H1 (cell line): Measurements from ENCODE around the gene FARS2. TPM values are rescaled to one million over a fixed set of nuclear protein-coding genes. Genes with fewer than 3 reads are reported as not detected.

Experiments used
- CTCF ChIA-PET: fragments of 300-600 bp; sonication (Branson Sonifier 250); formaldehyde crosslinking; loops from one replicate; lab custom pipeline; 2021; ENCODE audit not compliant: partially characterized antibody; lab: Charles Lee
- POLR2A ChIA-PET: fragments of 300-600 bp; sonication (Branson Sonifier 250); formaldehyde crosslinking; loops from one replicate; lab custom pipeline; 2021; ENCODE audit warnings: inconsistent platforms; ENCODE audit not compliant: partially characterized antibody; lab: Charles Lee
- DNase-seq, 2 experiments: peaks; one replicate each; pipeline versions ENCODE4 v3.0.0 to v3.0.0-alpha.2; 2010 to 2022; ENCODE audit warnings: low spot score in 2 of 2, low read depth in 1 of 2, mixed read lengths in 1 of 2
- FAIRE-seq: peaks from 2 replicates; lab custom pipeline; 2011; peaks lifted over from hg19 to GRCh38; lab: Jason Lieb, UNC
- H2AFZ ChIP-seq: 2 replicates; pipeline ENCODE4 v1.8.1; 2012; ENCODE audit warnings: low read length, inconsistent platforms
- H2AK5ac ChIP-seq: 2 replicates; pipeline ENCODE4 v1.6.1; 2013; ENCODE audit warnings: low read depth, low read length
- H2BK120ac ChIP-seq: replicated peaks from 2 replicates; pipeline ENCODE3; 2013; ENCODE audit warnings: low read depth, low read length, inconsistent platforms
- H2BK12ac ChIP-seq: 2 replicates; pipeline ENCODE4 v1.6.1; 2013; ENCODE audit warnings: low read depth, low read length
- H2BK15ac ChIP-seq: 2 replicates; pipeline ENCODE4 v1.6.1; 2013; ENCODE audit warnings: low read length
- H2BK20ac ChIP-seq: 2 replicates; pipeline ENCODE4 v1.6.1; 2013; ENCODE audit warnings: low read length
- H2BK5ac ChIP-seq: 2 replicates; pipeline ENCODE4 v1.6.1; 2013; ENCODE audit warnings: low read depth, low read length
- H3K14ac ChIP-seq: 2 replicates; pipeline ENCODE4 v1.6.1; 2013; ENCODE audit warnings: inconsistent platforms; ENCODE audit not compliant: insufficient read length
- H3K18ac ChIP-seq: 2 replicates; pipeline ENCODE4 v1.6.1; 2013; ENCODE audit warnings: low read length; ENCODE audit errors: extremely low read depth
- H3K23ac ChIP-seq: 2 replicates; pipeline ENCODE4 v1.6.1; 2013; ENCODE audit warnings: inconsistent platforms; ENCODE audit not compliant: insufficient read length
- H3K23me2 ChIP-seq: 2 replicates; pipeline ENCODE4 v1.6.1; 2013; ENCODE audit warnings: low read depth, low read length
- H3K27ac ChIP-seq: 2 replicates; pipeline ENCODE4 v1.6.1; 2011; ENCODE audit warnings: low read depth, low read length, inconsistent platforms
- H3K27me3 ChIP-seq, 4 experiments: replicated peaks in 1 of 4; 1 replicate in 1 of 4; 2 replicates in 3 of 4; pipeline versions ENCODE4 v1.6.1 to v1.8.1; 2011 to 2013; ENCODE audit warnings: low read length in 3 of 4, mild to moderate bottlenecking in 3 of 4, inconsistent platforms in 2 of 4, mixed read lengths in 2 of 4, moderate library complexity in 1 of 4; ENCODE audit not compliant: control insufficient read depth in 3 of 4, insufficient read depth in 3 of 4; ENCODE audit errors: extremely low read depth in 1 of 4
- H3K36me3 ChIP-seq, 4 experiments: 2 replicates each; pipeline versions ENCODE4 v1.6.1 to v1.8.1; 2011 to 2013; ENCODE audit warnings: mild to moderate bottlenecking in 4 of 4, low read length in 3 of 4, moderate library complexity in 2 of 4, control low read depth in 1 of 4, inconsistent platforms in 1 of 4; ENCODE audit not compliant: insufficient read depth in 4 of 4, control insufficient read depth in 2 of 4
- H3K4ac ChIP-seq: replicated peaks from 2 replicates; pipeline ENCODE3; 2013; ENCODE audit warnings: low read length, low read depth, mixed read lengths, inconsistent platforms; ENCODE audit not compliant: insufficient read length
- H3K4me1 ChIP-seq, 4 experiments: replicated peaks in 1 of 4; 1 replicate in 1 of 4; 2 replicates in 3 of 4; pipeline versions ENCODE4 v1.6.1 to v1.8.1; 2011 to 2013; ENCODE audit warnings: low read length in 3 of 4, inconsistent platforms in 2 of 4, mixed read lengths in 1 of 4; ENCODE audit not compliant: insufficient read depth in 4 of 4, control insufficient read depth in 3 of 4
- H3K4me2 ChIP-seq, 2 experiments: 2 replicates each; pipeline versions ENCODE4 v1.6.1 to v1.8.1; 2011 to 2013; ENCODE audit warnings: low read depth in 2 of 2, low read length in 2 of 2, control low read depth in 1 of 2, inconsistent platforms in 1 of 2, mild to moderate bottlenecking in 1 of 2; ENCODE audit not compliant: insufficient read depth in 1 of 2
- H3K4me3 ChIP-seq, 4 experiments: fragments of 200-600, 300-600 bp in 1 of 4; sonication (generic), shearing (Covaris generic), sonication (Bioruptor Twin) in 1 of 4; 2 replicates each; pipeline versions ENCODE4 v1.5.1 to v1.8.1; 2011 to 2016; ENCODE audit warnings: low read length in 4 of 4, low read depth in 3 of 4, control low read depth in 2 of 4, inconsistent platforms in 2 of 4, mild to moderate bottlenecking in 2 of 4, mixed read lengths in 1 of 4, moderate library complexity in 1 of 4; ENCODE audit not compliant: insufficient read depth in 2 of 4; ENCODE audit errors: extremely low read depth in 1 of 4
- H3K56ac ChIP-seq: replicated peaks from 2 replicates; pipeline ENCODE3; 2013; ENCODE audit warnings: low read depth, mild to moderate bottlenecking, mixed read lengths, low read length, inconsistent platforms; ENCODE audit not compliant: insufficient read length
- H3K79me1 ChIP-seq: 2 replicates; pipeline ENCODE4 v1.6.1; 2013; ENCODE audit warnings: low read depth, low read length, control low read depth
- H3K79me2 ChIP-seq, 2 experiments: 2 replicates each; pipeline versions ENCODE4 v1.6.1 to v1.8.1; 2012 to 2013; ENCODE audit warnings: low read length in 2 of 2, mild to moderate bottlenecking in 2 of 2, inconsistent platforms in 1 of 2; ENCODE audit not compliant: insufficient read depth in 2 of 2, control insufficient read depth in 1 of 2
- H3K9ac ChIP-seq, 4 experiments: replicated peaks in 1 of 4; 1 replicate in 1 of 4; 2 replicates in 3 of 4; pipeline versions ENCODE4 v1.6.1 to v1.8.1; 2011 to 2013; ENCODE audit warnings: low read depth in 3 of 4, low read length in 3 of 4, control low read depth in 2 of 4, mild to moderate bottlenecking in 2 of 4, moderate library complexity in 2 of 4, inconsistent platforms in 1 of 4; ENCODE audit errors: extremely low read depth in 1 of 4
- H3K9me3 ChIP-seq, 2 experiments: 2 replicates each; pipeline versions ENCODE4 v1.6.1 to v1.8.1; 2012 to 2013; ENCODE audit warnings: mild to moderate bottlenecking in 2 of 2, moderate library complexity in 2 of 2, control low read depth in 1 of 2, inconsistent platforms in 1 of 2, low read depth in 1 of 2, low read length in 1 of 2, mixed read lengths in 1 of 2; ENCODE audit not compliant: insufficient read depth in 2 of 2
- H4K20me1 ChIP-seq, 2 experiments: replicated peaks in 1 of 2; 2 replicates each; pipeline versions ENCODE3 to v1.8.1; 2011 to 2013; ENCODE audit warnings: inconsistent platforms in 2 of 2, low read length in 2 of 2, mild to moderate bottlenecking in 1 of 2; ENCODE audit not compliant: insufficient read depth in 2 of 2, control insufficient read depth in 1 of 2
- H4K5ac ChIP-seq: 2 replicates; pipeline ENCODE4 v1.6.1; 2013; ENCODE audit warnings: low read length, low read depth, mixed read lengths, inconsistent platforms; ENCODE audit not compliant: insufficient read length
- H4K8ac ChIP-seq: 2 replicates; pipeline ENCODE4 v1.8.0; 2013; ENCODE audit warnings: mild to moderate bottlenecking, moderate library complexity, low read length, inconsistent platforms; ENCODE audit not compliant: insufficient read depth; ENCODE audit errors: extremely low read depth
- H4K91ac ChIP-seq: replicated peaks from 2 replicates; pipeline ENCODE3; 2013; ENCODE audit warnings: low read length, mixed read lengths, inconsistent platforms; ENCODE audit not compliant: insufficient read length
- ATF2 ChIP-seq: IDR thresholded peaks from 2 replicates; pipeline ENCODE4 v1.6.1; 2012; ENCODE audit warnings: low read length, inconsistent platforms
- ATF3 ChIP-seq: IDR thresholded peaks from 2 replicates; pipeline ENCODE4 v1.6.1; 2011; ENCODE audit warnings: low read depth, mild to moderate bottlenecking, low read length; ENCODE audit not compliant: insufficient read depth
- CHD2 ChIP-seq: IDR thresholded peaks from 2 replicates; pipeline ENCODE4 v1.6.1; 2012; ENCODE audit warnings: low read length, improper control_type of control experiment
- FOSL1 ChIP-seq: IDR thresholded peaks from 2 replicates; pipeline ENCODE4 v1.6.1; 2011; ENCODE audit warnings: mild to moderate bottlenecking, low read depth, low read length, moderate library complexity; ENCODE audit not compliant: insufficient read depth
- MAFK ChIP-seq: IDR thresholded peaks from 2 replicates; pipeline ENCODE4 v1.6.1; 2012; ENCODE audit warnings: low read depth, mild to moderate bottlenecking, improper control_type of control experiment, low read length
- MAX ChIP-seq: IDR thresholded peaks from 2 replicates; pipeline ENCODE4 v1.6.1; 2012; ENCODE audit warnings: inconsistent platforms
- POLR2A ChIP-seq, 2 experiments: IDR thresholded peaks; 1 replicate in 1 of 2; 2 replicates in 1 of 2; pipeline ENCODE4 v1.6.1; 2011; ENCODE audit warnings: low read depth in 2 of 2, low read length in 2 of 2, mild to moderate bottlenecking in 2 of 2; ENCODE audit errors: control extremely low read depth in 1 of 2
- SP1 ChIP-seq: IDR thresholded peaks from 2 replicates; pipeline ENCODE4 v1.6.1; 2011; ENCODE audit warnings: low read depth, low read length
- SRF ChIP-seq: IDR thresholded peaks from 2 replicates; pipeline ENCODE4 v1.6.1; 2011; ENCODE audit warnings: mild to moderate bottlenecking, low read depth, low read length, moderate library complexity
- TEAD4 ChIP-seq: IDR thresholded peaks from 2 replicates; pipeline ENCODE4 v1.6.1; 2012; ENCODE audit warnings: low read depth, low read length, inconsistent platforms, mixed read lengths
- ZNF274 ChIP-seq: IDR thresholded peaks from 2 replicates; pipeline ENCODE4 v1.7.0; 2012; ENCODE audit warnings: low read length, borderline replicate concordance; ENCODE audit errors: extremely low read depth
- polyA plus RNA-seq, 7 experiments: library from polyadenylated mRNA; depleted of rRNA in 3 of 7; stranded (reverse) in 5 of 7; unstranded in 2 of 7; fragments of >200 nt in 5 of 7; fragments of 200-250 nt in 2 of 7; gene quantifications; 1 replicate in 5 of 7; 2 replicates in 1 of 7; 4 replicates in 1 of 7; pipeline versions ENCODE4 v1.2.1 to v1.2.3, GENCODE V29; 2011 to 2013; ENCODE audit warnings: missing spikeins in 2 of 7, mixed read lengths in 2 of 7
- total RNA-seq: library from RNA; stranded (reverse); fragmentation: NEBNext Ultra II Directional; extraction: Animal tissue kit (Norgen Biotek cat#: 25700); gene quantifications from 2 replicates; pipeline ENCODE4 v1.2.1, GENCODE V29; 2021

Gene FARS2
- total and polyA plus RNA-seq, 2 of the 8 experiments (the other 6 are each of a cell fraction or from before 2014, with no cell fraction given): 11.7 to 14.4 TPM

GRCh38 chr6:5522147-5522546, 260.8 kb downstream of the FARS2 start:
- no peaks in the 10 kb centered on the region for H3K9me3 ChIP-seq
- no peak overlapping the region for H3K14ac ChIP-seq
- H2BK20ac ChIP-seq: no peak overlapping the region
- H3K79me1 ChIP-seq: no peaks in the 10 kb centered on the region
- no peak for DNase-seq
- no peak overlapping the region for H2BK120ac ChIP-seq
- no peak overlapping the region for H2BK12ac ChIP-seq
- no peaks in the 10 kb centered on the region for H3K36me3 ChIP-seq
- H3K27ac ChIP-seq: no peak overlapping the region
- no peaks in the 10 kb centered on the region for H4K20me1 ChIP-seq
- no peak overlapping the region for H2BK5ac ChIP-seq
- no peak overlapping the region for H4K91ac ChIP-seq
- no peak overlapping the region for H3K4me2 ChIP-seq
- H2AFZ ChIP-seq: no peak overlapping the region
- H3K4ac ChIP-seq: no peak overlapping the region
- H3K18ac ChIP-seq: no peak overlapping the region
- H2BK15ac ChIP-seq: no peak overlapping the region
- no peak overlapping the region for H3K23ac ChIP-seq
- H2AK5ac ChIP-seq: no peak overlapping the region
- no peak overlapping the region for H3K4me3 ChIP-seq
- H4K5ac ChIP-seq: no peak overlapping the region
- no peak overlapping the region for H4K8ac ChIP-seq
- H3K27me3 ChIP-seq: no peaks in the 10 kb centered on the region
- POLR2A ChIA-PET: interaction anchor here (1.0 kb wide), 1 partner anchor 11 kb away, joined by 5 read pairs; no protein-coding TSS in a partner anchor
- no peaks in the 10 kb centered on the region for H3K23me2 ChIP-seq
- H3K9ac ChIP-seq: no peak overlapping the region
- CTCF ChIA-PET: interaction anchor here (0.9 to 1.2 kb wide), 2 partner anchors 51 to 99 kb away, joined by 3 to 4 read pairs; no protein-coding TSS in a partner anchor
- no peak for FAIRE-seq
- H3K56ac ChIP-seq: no peak overlapping the region
- no peaks in the 10 kb centered on the region for H3K4me1 ChIP-seq
- no peaks in the 10 kb centered on the region for H3K79me2 ChIP-seq
- TF ChIP-seq ATF2 (no peak), MAFK (no peak), ATF3 (no peak), CHD2 (no peak), TEAD4 (no peak), SRF (no peak), MAX (no peak), FOSL1 (no peak), POLR2A (IDR thresholded peaks at IDR 0.05; ENCODE audit: control extremely low read depth in 1 of 2, low read depth in 2 of 2, low read length in 2 of 2) (no peak), SP1 (no peak), ZNF274 (no peak)
- TF ChIP-seq, all 59 proteins: peak for 0
